HFF-Myc (cell line): ENCODE data around the gene MCF2L2.

Experiments
- DNase-seq: peaks from one replicate; pipeline ENCODE4 v3.0.0-alpha.2; 2011; ENCODE audit warnings: low read depth; ENCODE audit errors: extremely low read depth
- H3K4me3 ChIP-seq: replicated peaks from 2 replicates; pipeline ENCODE4 v1.5.1; 2011; ENCODE audit warnings: low read depth, mild to moderate bottlenecking, control low read depth, low read length
- CTCF ChIP-seq: IDR thresholded peaks from 2 replicates; pipeline ENCODE4 v1.5.1; 2012; ENCODE audit warnings: mild to moderate bottlenecking, low read depth, low read length, control low read depth; ENCODE audit errors: missing control alignments

MCF2L2 gene

GRCh38 chr3:183318877-183319276 lies 109.5 kb downstream of the MCF2L2 start:
- no peak overlapping the region for H3K4me3 ChIP-seq
- no peak for DNase-seq
- no peak for TF ChIP-seq CTCF

DNA sequence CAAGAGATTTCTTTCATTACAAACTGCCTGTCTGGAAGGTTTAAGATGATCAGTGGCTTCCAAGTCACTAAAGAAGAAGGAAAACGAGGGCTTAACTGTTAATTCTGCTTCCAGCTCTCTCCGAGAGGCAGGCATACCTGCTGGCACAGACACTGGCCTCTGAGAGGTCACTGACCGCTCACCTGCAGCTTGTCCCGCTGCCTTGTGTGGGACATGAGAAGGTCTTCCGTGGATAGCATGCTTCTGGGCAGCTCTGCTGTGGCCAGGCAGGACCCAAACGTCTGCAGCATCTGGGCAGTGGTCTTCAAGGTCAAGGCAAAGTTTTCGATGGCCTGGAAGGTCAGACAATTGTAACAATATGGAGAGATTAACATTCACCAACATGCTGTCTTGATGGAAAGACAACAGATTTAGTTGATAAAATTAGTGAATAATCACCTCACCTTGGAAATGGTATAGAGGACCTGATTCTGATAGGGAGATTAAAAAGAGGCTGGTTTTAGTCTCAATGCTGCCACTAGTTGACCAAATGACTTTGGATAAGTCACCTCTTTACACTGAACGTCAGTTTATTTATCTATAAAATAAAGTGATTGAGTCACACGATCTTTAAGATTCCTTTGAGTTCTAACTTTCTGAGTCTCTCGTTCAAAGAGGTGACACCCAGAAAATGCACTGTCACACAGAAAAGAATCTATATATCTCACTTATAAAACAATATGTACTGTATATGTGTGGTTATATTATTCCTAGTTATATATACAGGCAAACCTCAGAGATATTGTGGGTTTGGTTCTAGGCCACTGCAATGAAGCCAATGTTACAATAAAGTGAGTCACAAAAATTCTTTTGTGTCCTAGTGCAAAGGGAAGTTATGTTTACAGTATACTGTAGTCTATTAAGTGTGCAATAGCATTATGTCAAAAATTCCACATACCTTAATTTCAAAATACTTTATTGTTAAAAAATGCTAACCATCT lies 110.2 kb downstream of the MCF2L2 start:
- no peak for TF ChIP-seq CTCF
- no peak for DNase-seq
- H3K4me3 ChIP-seq, result no peak overlapping the region

- H3K4me3 ChIP-seq, result no peak overlapping the region
- TF ChIP-seq CTCF, result no peak
- DNase-seq, result no peak
Observed at GRCh38 chr3:183317271-183317670, 111.1 kb downstream of the MCF2L2 start.

DNA sequence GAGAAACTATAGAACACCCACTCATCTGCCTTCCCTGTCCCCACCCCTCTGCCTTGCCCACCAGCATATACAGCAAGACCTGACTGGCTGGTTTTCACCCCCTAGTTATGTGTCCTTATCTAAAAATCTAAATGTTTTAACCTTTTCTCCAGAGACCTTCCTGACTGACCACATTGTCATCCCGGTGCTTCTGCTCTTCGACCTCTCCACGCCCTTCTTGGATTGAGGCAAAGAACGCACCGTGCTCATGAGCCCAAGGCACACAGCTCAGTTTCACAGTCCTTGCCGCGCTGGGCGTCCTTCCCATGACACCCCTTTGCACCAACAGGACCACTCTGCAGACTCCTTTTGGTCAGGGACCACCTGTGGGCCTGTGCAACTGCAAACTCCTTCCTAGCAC lies 112.7 kb downstream of the MCF2L2 start:
- TF ChIP-seq CTCF, result no peak
- DNase-seq, result no peak
- no peak overlapping the region for H3K4me3 ChIP-seq

DNA sequence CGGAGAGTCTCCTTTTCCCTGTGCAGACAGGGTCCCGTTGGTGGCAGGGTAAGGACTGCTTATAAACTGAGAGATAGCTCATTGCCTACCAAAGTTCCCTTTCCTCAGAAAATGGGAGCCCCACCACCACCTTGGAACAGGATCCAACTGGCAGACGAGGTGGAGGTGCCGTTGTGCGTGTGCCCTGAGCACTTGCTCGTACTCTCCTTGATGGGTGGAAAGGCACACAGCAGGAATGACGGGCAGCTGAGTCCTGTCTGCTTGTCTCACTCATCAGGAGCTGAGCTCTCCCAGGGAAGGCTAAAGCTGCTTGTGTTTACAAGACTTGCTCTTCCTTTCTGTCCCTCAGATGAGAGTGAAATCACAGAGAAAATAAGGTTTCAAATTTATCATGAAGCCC lies 114.7 kb downstream of the MCF2L2 start:
- DNase-seq, result no peak
- no peak overlapping the region for H3K4me3 ChIP-seq
- no peak for TF ChIP-seq CTCF

- no peak for TF ChIP-seq CTCF
- no peak for DNase-seq
Observed at GRCh38 chr3:183313351-183313750, 115.1 kb downstream of the MCF2L2 start.

More at GRCh38 chr3:183313351-183313750, 115.1 kb downstream of the MCF2L2 start:
- H3K4me3 ChIP-seq, result no peak overlapping the region
